Neural progenitor cell (in vitro differentiated cells): ENCODE data around the gene PHYHD1. TPM values are rescaled to one million over a fixed set of nuclear protein-coding genes. Genes with fewer than 3 reads are reported as not detected.

Source experiments
- DNase-seq: peaks from one replicate; pipeline ENCODE4 v3.0.0-alpha.2; 2016; ENCODE audit warnings: low spot score
- H2AFZ ChIP-seq: fragments of 200-600 bp; sonication (generic); replicated peaks from 2 replicates; pipeline ENCODE4 v1.6.1; 2016; ENCODE audit warnings: antibody characterized with exemption
- H3F3A ChIP-seq: fragments of 200-600 bp; sonication (generic); 2 replicates; pipeline ENCODE4 v1.6.1; 2016; ENCODE audit warnings: antibody characterized with exemption, low read depth
- H3K27ac ChIP-seq: fragments of 200-600 bp; sonication (generic); 2 replicates; pipeline ENCODE4 v1.5.1; 2016; ENCODE audit warnings: mild to moderate bottlenecking
- H3K27me3 ChIP-seq: fragments of 200-600 bp; sonication (generic); 2 replicates; pipeline ENCODE4 v1.6.1; 2016; ENCODE audit warnings: mild to moderate bottlenecking, moderate library complexity
- H3K36me3 ChIP-seq: fragments of 200-600 bp; sonication (generic); 2 replicates; pipeline ENCODE4 v1.5.1; 2016
- H3K4me1 ChIP-seq: fragments of 200-600 bp; sonication (generic); 2 replicates; pipeline ENCODE4 v1.6.1; 2016; ENCODE audit warnings: mixed run types
- H3K4me2 ChIP-seq: fragments of 200-600 bp; sonication (generic); 2 replicates; pipeline ENCODE4 v1.6.1; 2016
- H3K4me3 ChIP-seq: fragments of 200-600 bp; sonication (generic); 2 replicates; pipeline ENCODE4 v1.5.1; 2016
- H3K79me2 ChIP-seq: fragments of 200-600 bp; sonication (generic); 2 replicates; pipeline ENCODE4 v1.6.1; 2016; ENCODE audit warnings: low read depth
- H3K9ac ChIP-seq: fragments of 200-600 bp; sonication (generic); 2 replicates; pipeline ENCODE4 v1.6.1; 2016
- H3K9me3 ChIP-seq: fragments of 200-600 bp; sonication (generic); 2 replicates; pipeline ENCODE4 v1.5.1; 2016; ENCODE audit warnings: low read depth
- H4K20me1 ChIP-seq: fragments of 200-600 bp; sonication (generic); 2 replicates; pipeline ENCODE4 v1.6.1; 2016; ENCODE audit warnings: low read depth
- H3K27ac Mint-ChIP-seq: 3 replicates; pipeline ENCODE4 v1.8.0; 2021; ENCODE audit warnings: mixed read lengths
- H3K27me3 Mint-ChIP-seq: 2 replicates; pipeline ENCODE4 v1.8.0; 2022; ENCODE audit warnings: low read depth, mild to moderate bottlenecking, inconsistent platforms, moderate library complexity, mixed read lengths; ENCODE audit not compliant: insufficient read depth
- H3K36me3 Mint-ChIP-seq: 3 replicates; pipeline ENCODE4 v1.8.0; 2021; ENCODE audit warnings: mixed read lengths
- H3K4me1 Mint-ChIP-seq: 3 replicates; pipeline ENCODE4 v1.8.0; 2021; ENCODE audit warnings: mixed read lengths
- H3K4me3 Mint-ChIP-seq: 3 replicates; pipeline ENCODE4 v1.8.0; 2021; ENCODE audit warnings: mild to moderate bottlenecking, moderate library complexity, mixed read lengths
- H3K9me3 Mint-ChIP-seq: 3 replicates; pipeline ENCODE4 v1.8.0; 2020; ENCODE audit warnings: mixed read lengths
- EZH2 ChIP-seq: fragments of 200-600 bp; sonication (generic); IDR thresholded peaks from 2 replicates; pipeline ENCODE4 v1.6.1; 2017; ENCODE audit warnings: antibody characterized with exemption, mild to moderate bottlenecking, moderate library complexity
- EZH2phosphoT487 ChIP-seq: fragments of 200-600 bp; sonication (generic); IDR thresholded peaks from 2 replicates; pipeline ENCODE4 v1.6.1; 2017; ENCODE audit warnings: antibody characterized with exemption
- total RNA-seq: library from RNA; depleted of rRNA; stranded (reverse); fragments of >200 nt; gene quantifications from 2 replicates; pipeline ENCODE4 v1.2.3, GENCODE V29; 2015; ENCODE audit warnings: low replicate concordance
- TF ChIP-seq, protein P1 (sequence below): fragments of 200-600 bp; sonication (generic); IDR thresholded peaks from 2 replicates; pipeline ENCODE4 v1.5.1; 2017; ENCODE audit warnings: antibody characterized with exemption, mild to moderate bottlenecking

Gene PHYHD1
- total RNA-seq, 1 donor from 2014 or later = 15.2 TPM

DNA sequence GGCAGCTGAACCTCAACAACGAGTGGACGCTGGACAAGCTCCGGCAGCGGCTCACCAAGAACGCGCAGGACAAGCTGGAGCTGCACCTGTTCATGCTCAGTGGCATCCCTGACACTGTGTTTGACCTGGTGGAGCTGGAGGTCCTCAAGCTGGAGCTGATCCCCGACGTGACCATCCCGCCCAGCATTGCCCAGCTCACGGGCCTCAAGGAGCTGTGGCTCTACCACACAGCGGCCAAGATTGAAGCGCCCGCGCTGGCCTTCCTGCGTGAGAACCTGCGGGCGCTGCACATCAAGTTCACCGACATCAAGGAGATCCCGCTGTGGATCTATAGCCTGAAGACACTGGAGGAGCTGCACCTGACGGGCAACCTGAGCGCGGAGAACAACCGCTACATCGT is 12.4 kb upstream of the PHYHD1 start:
- peaks cover 16% of the 10 kb centered on the region for H3K4me1 ChIP-seq
- H3K27me3 ChIP-seq = no peaks in the 10 kb centered on the region
- H3K4me3 ChIP-seq = no peak overlapping the region
- Mint-ChIP-seq H3K9me3 (no peaks in the 10 kb centered on the region), H3K27me3 (no peaks in the 10 kb centered on the region), H3K27ac (no peak overlapping the region), H3K36me3 (peaks cover 23% of the 10 kb centered on the region), H3K4me3 (no peak overlapping the region), H3K4me1 (peaks cover 16% of the 10 kb centered on the region)
- no peak overlapping the region for H3K27ac ChIP-seq
- H3K9me3 ChIP-seq = no peaks in the 10 kb centered on the region
- DNase-seq = no peak
- H3K4me2 ChIP-seq = no peak overlapping the region
- no peaks in the 10 kb centered on the region for H3F3A ChIP-seq
- peaks cover 16% of the 10 kb centered on the region for H3K79me2 ChIP-seq
- no peak overlapping the region for H2AFZ ChIP-seq
- no peak overlapping the region for H3K9ac ChIP-seq
- H4K20me1 ChIP-seq = peaks cover 32% of the 10 kb centered on the region
- H3K36me3 ChIP-seq = no peaks in the 10 kb centered on the region
- no peak for TF ChIP-seq EZH2
- TF ChIP-seq, protein P1, sequence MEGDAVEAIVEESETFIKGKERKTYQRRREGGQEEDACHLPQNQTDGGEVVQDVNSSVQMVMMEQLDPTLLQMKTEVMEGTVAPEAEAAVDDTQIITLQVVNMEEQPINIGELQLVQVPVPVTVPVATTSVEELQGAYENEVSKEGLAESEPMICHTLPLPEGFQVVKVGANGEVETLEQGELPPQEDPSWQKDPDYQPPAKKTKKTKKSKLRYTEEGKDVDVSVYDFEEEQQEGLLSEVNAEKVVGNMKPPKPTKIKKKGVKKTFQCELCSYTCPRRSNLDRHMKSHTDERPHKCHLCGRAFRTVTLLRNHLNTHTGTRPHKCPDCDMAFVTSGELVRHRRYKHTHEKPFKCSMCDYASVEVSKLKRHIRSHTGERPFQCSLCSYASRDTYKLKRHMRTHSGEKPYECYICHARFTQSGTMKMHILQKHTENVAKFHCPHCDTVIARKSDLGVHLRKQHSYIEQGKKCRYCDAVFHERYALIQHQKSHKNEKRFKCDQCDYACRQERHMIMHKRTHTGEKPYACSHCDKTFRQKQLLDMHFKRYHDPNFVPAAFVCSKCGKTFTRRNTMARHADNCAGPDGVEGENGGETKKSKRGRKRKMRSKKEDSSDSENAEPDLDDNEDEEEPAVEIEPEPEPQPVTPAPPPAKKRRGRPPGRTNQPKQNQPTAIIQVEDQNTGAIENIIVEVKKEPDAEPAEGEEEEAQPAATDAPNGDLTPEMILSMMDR = no peak
- TF ChIP-seq EZH2phosphoT487 = no peak

DNA sequence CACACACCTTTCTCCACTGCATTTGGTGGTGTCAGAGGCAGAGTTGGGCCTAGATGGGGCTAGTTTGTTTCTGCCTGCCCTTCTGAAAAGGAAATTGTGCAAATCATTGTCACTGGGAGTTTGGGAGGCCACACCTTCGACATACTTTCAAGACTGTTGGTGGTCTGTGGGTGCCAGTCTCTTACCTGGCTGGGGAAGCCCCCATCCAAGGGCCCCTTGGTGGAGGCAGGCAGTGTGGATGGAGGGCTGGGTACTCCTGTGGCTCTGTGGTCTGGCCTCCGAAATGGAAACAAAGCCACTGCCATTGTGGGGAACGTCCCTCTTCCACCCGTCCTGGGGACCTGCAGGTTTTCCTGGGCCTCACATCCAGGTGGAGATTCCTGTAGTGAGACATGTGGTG is 10.9 kb upstream of the PHYHD1 start:
- TF ChIP-seq EZH2phosphoT487 (no peak), EZH2 (no peak)
- TF ChIP-seq, protein P1 = no peak
- peaks cover 35% of the 10 kb centered on the region for H4K20me1 ChIP-seq
- Mint-ChIP-seq H3K4me3 (no peak overlapping the region), H3K4me1 (peaks cover 16% of the 10 kb centered on the region), H3K27ac (no peak overlapping the region), H3K27me3 (no peaks in the 10 kb centered on the region), H3K36me3 (peaks cover 23% of the 10 kb centered on the region), H3K9me3 (no peaks in the 10 kb centered on the region)
- no peaks in the 10 kb centered on the region for H3K9me3 ChIP-seq
- DNase-seq = no peak
- peaks cover 11% of the 10 kb centered on the region for H3K79me2 ChIP-seq
- H3K9ac ChIP-seq = no peak overlapping the region
- no peak overlapping the region for H3K4me3 ChIP-seq
- H3K36me3 ChIP-seq = no peaks in the 10 kb centered on the region
- peaks cover 16% of the 10 kb centered on the region for H3K4me1 ChIP-seq
- no peak overlapping the region for H3K27ac ChIP-seq
- H3F3A ChIP-seq = no peaks in the 10 kb centered on the region
- H3K4me2 ChIP-seq = no peak overlapping the region
- H3K27me3 ChIP-seq = no peaks in the 10 kb centered on the region
- H2AFZ ChIP-seq = no peak overlapping the region

DNA sequence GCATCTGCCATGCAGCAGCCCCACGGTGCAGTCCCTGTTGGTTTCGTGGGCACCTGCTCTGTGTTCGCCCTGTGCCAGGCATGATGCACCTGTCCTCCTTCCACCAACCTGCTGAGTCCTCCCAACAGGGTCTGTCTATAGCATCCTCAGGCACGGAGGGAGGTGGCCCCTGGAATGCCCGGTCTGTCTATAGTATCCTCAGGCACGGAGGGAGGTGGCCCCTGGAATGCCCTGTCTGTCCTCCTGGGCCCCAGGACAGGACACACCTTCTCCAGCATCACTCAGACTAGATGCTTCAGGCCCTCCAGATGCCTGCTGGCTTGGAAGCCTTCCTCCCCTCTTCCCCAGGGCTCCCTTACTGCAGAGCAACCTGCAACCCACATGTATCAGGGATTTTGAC is 9.9 kb upstream of the PHYHD1 start:
- Histone ChIP-seq H3K4me3 (no peak overlapping the region), H3K79me2 (peaks cover 11% of the 10 kb centered on the region), H2AFZ (no peak overlapping the region), H3K27me3 (no peaks in the 10 kb centered on the region), H3K9ac (no peak overlapping the region), H3K4me1 (peaks cover 16% of the 10 kb centered on the region), H3K9me3 (no peaks in the 10 kb centered on the region), H3K4me2 (no peak overlapping the region), H3F3A (no peaks in the 10 kb centered on the region), H4K20me1 (peaks cover 35% of the 10 kb centered on the region), H3K36me3 (no peaks in the 10 kb centered on the region), H3K27ac (no peak overlapping the region)
- TF ChIP-seq EZH2 (no peak), EZH2phosphoT487 (no peak)
- TF ChIP-seq, protein P1 = no peak
- H3K36me3 Mint-ChIP-seq = peaks cover 26% of the 10 kb centered on the region
- H3K4me3 Mint-ChIP-seq = no peak overlapping the region
- H3K4me1 Mint-ChIP-seq = peaks cover 16% of the 10 kb centered on the region
- H3K27ac Mint-ChIP-seq = no peak overlapping the region
- DNase-seq = no peak
- H3K27me3 Mint-ChIP-seq = peaks cover 3% of the 10 kb centered on the region
- no peaks in the 10 kb centered on the region for H3K9me3 Mint-ChIP-seq
